ENCODE data around the gene CHAC1. TPM values are rescaled to one million over a fixed set of nuclear protein-coding genes. Genes with fewer than 3 reads are reported as not detected.

Gene CHAC1
- total RNA-seq, result 25.3 TPM

DNA sequence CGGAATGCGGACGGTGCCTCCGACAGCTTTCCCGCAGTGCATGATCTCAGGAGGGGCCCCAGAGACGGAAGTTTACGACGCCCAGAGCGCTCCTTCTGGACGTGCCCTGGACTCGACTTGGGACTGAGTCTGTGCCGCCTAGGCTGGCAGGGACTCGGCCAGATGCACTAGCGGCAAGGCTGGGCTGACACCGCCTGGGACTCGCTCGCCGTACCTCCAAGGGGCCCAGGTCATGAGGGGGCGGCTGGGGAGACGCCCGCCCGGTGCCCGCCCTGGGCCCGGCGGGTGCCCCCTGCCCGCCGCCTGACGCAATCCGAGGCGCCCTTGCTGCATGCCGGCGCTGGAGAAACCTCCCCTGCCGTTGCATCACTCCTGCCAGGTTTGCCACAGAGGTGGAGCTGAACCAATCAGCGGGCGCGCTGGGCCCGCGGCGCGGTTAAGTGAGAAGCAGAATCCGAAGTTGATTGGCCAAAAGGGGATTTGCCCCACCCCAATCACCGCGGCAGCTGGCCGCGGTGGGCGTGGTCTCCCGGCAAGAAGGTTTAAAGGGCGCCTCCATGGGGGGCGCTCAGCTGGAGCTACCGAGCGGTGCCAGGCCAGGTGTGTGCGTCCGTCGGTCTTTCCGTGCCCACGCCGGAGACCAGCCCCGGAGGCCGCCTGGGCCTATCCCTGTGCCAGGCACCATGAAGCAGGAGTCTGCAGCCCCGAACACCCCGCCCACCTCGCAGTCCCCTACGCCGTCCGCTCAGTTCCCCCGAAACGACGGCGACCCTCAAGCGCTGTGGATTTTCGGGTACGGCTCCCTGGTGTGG, at the start of gene CHAC1:
Gene CHAC1 (plus strand): TSS at position 571 of the 812 bp plus-strand sequence. CDS start 113 bp downstream, at position 684.
- H3K4me3 ChIP-seq, result peak within 1 kb of the TSS; percentile 65 to 67
- peaks cover 20% of the 10 kb centered on the region for H3K4me1 ChIP-seq
- H3K36me3 ChIP-seq, result no peaks in the 10 kb centered on the region
- TF ChIP-seq POLR2A (IDR thresholded peaks at IDR 0.05), result peak in 1 of 2 donors; percentile 15
- TF ChIP-seq POLR2AphosphoS5 (IDR thresholded peaks at IDR 0.05; ENCODE audit: insufficient read depth in 1 of 2, low read depth in 1 of 2), result peak; percentile 36 to 60
- TF ChIP-seq, protein P1, sequence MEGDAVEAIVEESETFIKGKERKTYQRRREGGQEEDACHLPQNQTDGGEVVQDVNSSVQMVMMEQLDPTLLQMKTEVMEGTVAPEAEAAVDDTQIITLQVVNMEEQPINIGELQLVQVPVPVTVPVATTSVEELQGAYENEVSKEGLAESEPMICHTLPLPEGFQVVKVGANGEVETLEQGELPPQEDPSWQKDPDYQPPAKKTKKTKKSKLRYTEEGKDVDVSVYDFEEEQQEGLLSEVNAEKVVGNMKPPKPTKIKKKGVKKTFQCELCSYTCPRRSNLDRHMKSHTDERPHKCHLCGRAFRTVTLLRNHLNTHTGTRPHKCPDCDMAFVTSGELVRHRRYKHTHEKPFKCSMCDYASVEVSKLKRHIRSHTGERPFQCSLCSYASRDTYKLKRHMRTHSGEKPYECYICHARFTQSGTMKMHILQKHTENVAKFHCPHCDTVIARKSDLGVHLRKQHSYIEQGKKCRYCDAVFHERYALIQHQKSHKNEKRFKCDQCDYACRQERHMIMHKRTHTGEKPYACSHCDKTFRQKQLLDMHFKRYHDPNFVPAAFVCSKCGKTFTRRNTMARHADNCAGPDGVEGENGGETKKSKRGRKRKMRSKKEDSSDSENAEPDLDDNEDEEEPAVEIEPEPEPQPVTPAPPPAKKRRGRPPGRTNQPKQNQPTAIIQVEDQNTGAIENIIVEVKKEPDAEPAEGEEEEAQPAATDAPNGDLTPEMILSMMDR (IDR thresholded peaks at IDR 0.05), result no peak
- H3K27ac ChIP-seq, result peak within 1 kb of the TSS; percentile 58
- no peaks in the 10 kb centered on the region for H3K27me3 ChIP-seq
- no peak for DNase-seq (ENCODE audit: extremely low spot score in 2 of 2)
- intact Hi-C loops (cut with DNase I), result no loop called here
- no peaks in the 10 kb centered on the region for H3K9me3 ChIP-seq

GRCh38 chr15:40904552-40905201, 48.6 kb upstream of the CHAC1 start:
- intact Hi-C loops (cut with DNase I), result loop anchor here (5.0 to 10.0 kb wide), 3 partner anchors 38 to 210 kb away; partner anchors contain the start of gene INO80
- TF ChIP-seq POLR2A (IDR thresholded peaks at IDR 0.05), result no peak
- TF ChIP-seq POLR2AphosphoS5 (IDR thresholded peaks at IDR 0.05; ENCODE audit: insufficient read depth in 1 of 2, low read depth in 1 of 2), result no peak
- TF ChIP-seq, protein P1 (IDR thresholded peaks at IDR 0.05), result no peak
- Histone ChIP-seq H3K4me1 (peaks cover 39% of the 10 kb centered on the region), H3K36me3 (peaks cover 0 to 32% of the 10 kb centered on the region in 2 donors), H3K4me3 (no peak overlapping the region), H3K27ac (no peak overlapping the region), H3K27me3 (no peaks in the 10 kb centered on the region), H3K9me3 (no peaks in the 10 kb centered on the region)
- no peak for DNase-seq (ENCODE audit: extremely low spot score in 2 of 2)

- H3K27ac ChIP-seq, result peak overlapping the region; percentile 90
- peaks cover 0 to 15% of the 10 kb centered on the region in 2 donors for H3K36me3 ChIP-seq
- H3K27me3 ChIP-seq, result no peaks in the 10 kb centered on the region
- DNase-seq (ENCODE audit: extremely low spot score in 2 of 2), result peak in 1 of 2 donors; percentile 96
- TF ChIP-seq, protein P1 (IDR thresholded peaks at IDR 0.05), result peak; percentile 70 to 87 (median 83)
- TF ChIP-seq POLR2A (IDR thresholded peaks at IDR 0.05), result no peak
- peak; percentile 47 to 88 for TF ChIP-seq POLR2AphosphoS5 (IDR thresholded peaks at IDR 0.05; ENCODE audit: insufficient read depth in 1 of 2, low read depth in 1 of 2)
- peak overlapping the region; percentile 51 to 61 for H3K4me3 ChIP-seq
- intact Hi-C loops (cut with DNase I), result loop anchor here (10.0 kb wide), 1 partner anchor 208 kb away; the partner anchor contains the start of gene INO80
- H3K9me3 ChIP-seq, result no peaks in the 10 kb centered on the region
- peaks cover 47% of the 10 kb centered on the region for H3K4me1 ChIP-seq
Measured at GRCh38 chr15:40906091-40906990, 46.9 kb upstream of the CHAC1 start.

DNA sequence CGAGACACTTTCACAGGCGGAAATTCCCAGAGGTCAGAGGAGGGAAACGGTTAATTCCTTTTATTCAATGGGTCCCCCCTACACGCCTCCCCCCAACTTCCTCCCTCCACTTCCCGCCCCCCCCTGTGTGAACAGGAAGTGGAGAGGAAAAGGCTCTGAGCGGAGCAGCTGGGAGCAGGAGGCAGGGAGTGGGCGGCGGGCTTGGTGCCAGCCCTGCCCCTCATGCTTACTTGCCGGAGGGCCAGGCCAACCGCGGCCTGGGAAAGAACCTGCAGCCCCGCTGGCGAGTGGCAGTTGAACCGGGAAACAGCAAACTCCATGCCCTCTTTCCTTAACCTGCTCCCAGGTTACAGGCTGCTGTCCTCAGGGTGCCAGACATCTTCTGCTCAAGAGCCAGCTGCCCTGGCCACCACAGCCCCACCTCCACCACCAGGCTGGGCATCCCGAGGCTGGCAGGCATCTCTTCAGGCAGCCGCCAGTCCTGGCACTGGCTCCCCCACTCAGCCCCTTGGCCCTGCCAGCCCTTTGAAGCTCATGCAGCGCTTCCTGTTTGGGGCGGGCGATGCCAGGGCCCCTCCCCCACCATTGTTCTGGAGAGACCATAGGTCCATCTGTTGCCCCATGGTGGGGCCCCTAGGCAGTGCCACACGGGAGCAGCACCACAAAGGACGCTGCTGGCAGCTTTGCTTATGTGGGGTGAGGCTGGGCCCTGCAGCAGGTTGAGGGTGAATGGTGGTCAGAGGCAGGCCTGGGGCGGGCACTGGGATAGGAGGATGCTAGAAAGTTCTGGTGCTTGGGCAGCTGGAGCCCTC, 46.1 kb upstream of the CHAC1 start:
- peak overlapping the region; percentile 90 for H3K27ac ChIP-seq
- H3K36me3 ChIP-seq, result peaks cover 0 to 15% of the 10 kb centered on the region in 2 donors
- H3K4me3 ChIP-seq, result peak overlapping the region; percentile 51 to 61
- H3K4me1 ChIP-seq, result peaks cover 47% of the 10 kb centered on the region
- H3K9me3 ChIP-seq, result no peaks in the 10 kb centered on the region
- intact Hi-C loops (cut with DNase I), result loop anchor here (10.0 kb wide), 1 partner anchor 208 kb away; the partner anchor contains the start of gene INO80
- no peak for DNase-seq (ENCODE audit: extremely low spot score in 2 of 2)
- no peaks in the 10 kb centered on the region for H3K27me3 ChIP-seq
- TF ChIP-seq, protein P1 (IDR thresholded peaks at IDR 0.05), result no peak
- TF ChIP-seq POLR2AphosphoS5 (IDR thresholded peaks at IDR 0.05; ENCODE audit: insufficient read depth in 1 of 2, low read depth in 1 of 2) (no peak), POLR2A (IDR thresholded peaks at IDR 0.05) (no peak)
